GM12801 (cell line): ENCODE data around the gene COL17A1.

Experiments
- CTCF ChIP-seq: IDR thresholded peaks from one replicate; pipeline ENCODE4 v1.5.1; 2011; ENCODE audit warnings: control low read depth; ENCODE audit not compliant: insufficient read length; ENCODE audit errors: extremely low read depth

The COL17A1 gene

GRCh38 chr10:104022026-104022425 is 63.7 kb downstream of the COL17A1 start:
- no peak for TF ChIP-seq CTCF

- no peak for TF ChIP-seq CTCF
Observed at GRCh38 chr10:104021246-104021645, 64.4 kb downstream of the COL17A1 start.

- no peak for TF ChIP-seq CTCF
Observed at GRCh38 chr10:104020020-104020419, 65.7 kb downstream of the COL17A1 start.

GRCh38 chr10:104018471-104018870 is 67.2 kb downstream of the COL17A1 start:
- no peak for TF ChIP-seq CTCF

- no peak for TF ChIP-seq CTCF
Observed at GRCh38 chr10:104016661-104017060, 69.0 kb downstream of the COL17A1 start.

- no peak for TF ChIP-seq CTCF
Observed at GRCh38 chr10:104014176-104014575, 71.5 kb downstream of the COL17A1 start.

- no peak for TF ChIP-seq CTCF
Observed at GRCh38 chr10:104013489-104013888, 72.2 kb downstream of the COL17A1 start.

GRCh38 chr10:104011904-104012303 is 73.8 kb downstream of the COL17A1 start:
- TF ChIP-seq CTCF, result no peak
